Right lobe of liver (tissue), 4 donors: Measurements from ENCODE around the gene TTLL10.

ENCODE experiments used
- CTCF ChIP-seq, 4 donors: fragments of 200-600 bp in 3 of 4; fragments of 450-650 bp in 1 of 4; IDR thresholded peaks; one replicate each; pipeline versions ENCODE4 v1.5.1 to v1.8.0; 2016 to 2022; ENCODE audit warnings: antibody characterized with exemption in 4 of 4, mild to moderate bottlenecking in 2 of 4
- POLR2A ChIP-seq: fragments of 450-650 bp; IDR thresholded peaks from one replicate; pipeline ENCODE4 v1.6.1; 2017; ENCODE audit warnings: antibody characterized with exemption, mild to moderate bottlenecking
- donor health status: DM: no; HTN: no; CAD: no.
- donor health status: DM: no; HTN: no; CAD: no.
- donor health status: DM: no; HTN: yes; CAD: no.

GRCh38 chr1:1187938-1188337, 14.3 kb downstream of the TTLL10 start:
- TF ChIP-seq CTCF (IDR thresholded peaks at IDR 0.05) = no peak
- TF ChIP-seq POLR2A = no peak
